Fibroblast of skin of left quadriceps (primary cell): Measurements from ENCODE around the gene POLD2.

Experiments used
- DNase-seq, 2 experiments: peaks; one replicate each; pipeline ENCODE4 v3.0.0-alpha.2; 2013; ENCODE audit warnings: low read depth in 2 of 2

POLD2 gene

GRCh38 chr7:44065431-44066110, 57.8 kb downstream of the POLD2 start, which contains the start of gene PGAM2:
Gene PGAM2, minus strand, starts transcription at chr7:44065567. Its CDS starts 38 bp downstream, at chr7:44065529.
- DNase-seq, result no peak

GRCh38 chr7:44064791-44065430, 58.4 kb downstream of the POLD2 start:
- DNase-seq, result no peak
